Panc1 (cell line): ENCODE measurements around the gene CCDC174. TPM values are rescaled to one million over a fixed set of nuclear protein-coding genes. Genes with fewer than 3 reads are reported as not detected.

Experiments used
- ATAC-seq: fragments of 200-7000 bp; cut with Tn5 transposase; 2 replicates; pipeline ENCODE4 v1.9.1; 2020; ENCODE audit warnings: mild to moderate bottlenecking, moderate library complexity
- BruUV-seq: library from RNA; stranded (reverse); fragments of 400-500 nt; replicated peaks from 2 replicates; lab custom pipeline; 2021; lab: Mats Ljungman, UMichigan
- CTCF ChIA-PET: fragments of 300-600 bp; sonication (Branson Sonifier 250); formaldehyde crosslinking; loops from one replicate; lab custom pipeline; 2022; ENCODE audit warnings: antibody characterized with exemption; lab: Charles Lee
- POLR2A ChIA-PET: fragments of 300-600 bp; sonication (Branson Sonifier 250); formaldehyde crosslinking; loops from one replicate; lab custom pipeline; 2022; ENCODE audit warnings: antibody characterized with exemption; lab: Charles Lee
- DNase-seq: peaks from one replicate; pipeline ENCODE4 v3.0.0-alpha.2; 2010; ENCODE audit warnings: low read depth, low spot score
- H3K27ac ChIP-seq: 2 replicates; pipeline ENCODE4 v1.5.1; 2011; ENCODE audit warnings: mild to moderate bottlenecking, low read length, inconsistent platforms
- H3K27me3 ChIP-seq: fragments of 200-500 bp; sonication (Bioruptor generic); 2 replicates; pipeline ENCODE4 v1.6.0; 2014; ENCODE audit warnings: low read length, inconsistent platforms; ENCODE audit not compliant: control insufficient read depth, insufficient read depth
- H3K36me3 ChIP-seq: fragments of 200-500 bp; sonication (Bioruptor generic); 2 replicates; pipeline ENCODE4 v1.5.1; 2014; ENCODE audit warnings: inconsistent platforms, mild to moderate bottlenecking, low read length, moderate library complexity; ENCODE audit not compliant: control insufficient read depth, insufficient read depth
- H3K4me1 ChIP-seq: 2 replicates; pipeline ENCODE4 v1.5.1; 2011; ENCODE audit warnings: inconsistent platforms, mild to moderate bottlenecking, low read length, moderate library complexity; ENCODE audit not compliant: control insufficient read depth, insufficient read depth
- H3K4me3 ChIP-seq, 2 experiments: 2 replicates each; pipeline ENCODE4 v1.5.1; 2011 to 2012; ENCODE audit warnings: low read depth in 2 of 2, low read length in 2 of 2, mild to moderate bottlenecking in 2 of 2, inconsistent platforms in 1 of 2, moderate library complexity in 1 of 2
- H3K9me3 ChIP-seq: fragments of 200-500 bp; sonication (Bioruptor generic); 2 replicates; pipeline ENCODE4 v1.5.1; 2014; ENCODE audit warnings: low read depth, mild to moderate bottlenecking, inconsistent platforms, low read length, moderate library complexity; ENCODE audit not compliant: control insufficient read depth, insufficient read depth
- CTCF ChIP-seq: fragments of 450-650 bp; IDR thresholded peaks from 2 replicates; pipeline ENCODE4 v1.5.1; 2017; ENCODE audit warnings: mild to moderate bottlenecking
- POLR2AphosphoS5 ChIP-seq: IDR thresholded peaks from 2 replicates; pipeline ENCODE4 v1.6.1; 2012; ENCODE audit warnings: mild to moderate bottlenecking, low read depth, low read length, moderate library complexity
- REST ChIP-seq, 2 experiments: IDR thresholded peaks; 2 replicates each; pipeline ENCODE4 v1.6.1; 2011 to 2012; ENCODE audit warnings: low read depth in 2 of 2, control low read depth in 1 of 2, low read length in 1 of 2, mild to moderate bottlenecking in 1 of 2, moderate library complexity in 1 of 2; ENCODE audit not compliant: insufficient read depth in 1 of 2
- SIN3A ChIP-seq: IDR thresholded peaks from 2 replicates; pipeline ENCODE4 v1.6.1; 2012; ENCODE audit warnings: low read depth, mild to moderate bottlenecking, low read length, moderate library complexity, borderline replicate concordance; ENCODE audit not compliant: insufficient read depth
- TCF7L2 ChIP-seq: IDR thresholded peaks from 2 replicates; pipeline ENCODE4 v1.6.1; 2011; ENCODE audit warnings: mild to moderate bottlenecking, low read depth, low read length, inconsistent platforms
- in situ Hi-C: cut with HindIII; loops from 2 replicates; pipeline ENCODE4 v1.10.0; 2016; ENCODE audit warnings: low sequenced_read_pairs, low pct_unique_long_range_greater_than_20kb
- intact Hi-C: fragments of 100-400 bp; cut with micrococcal nuclease; formaldehyde crosslinking; loops from one replicate; pipeline ENCODE4 v1.10.0; 2022; ENCODE audit not compliant: unreplicated experiment
- total RNA-seq: library from RNA; stranded (reverse); gene quantifications from one replicate; pipeline ENCODE4 v1.2.1, GENCODE V29; 2021; ENCODE audit not compliant: unreplicated experiment

CCDC174 gene
- total RNA-seq, 1 experiment from 2014 or later: 10.6 TPM

DNA sequence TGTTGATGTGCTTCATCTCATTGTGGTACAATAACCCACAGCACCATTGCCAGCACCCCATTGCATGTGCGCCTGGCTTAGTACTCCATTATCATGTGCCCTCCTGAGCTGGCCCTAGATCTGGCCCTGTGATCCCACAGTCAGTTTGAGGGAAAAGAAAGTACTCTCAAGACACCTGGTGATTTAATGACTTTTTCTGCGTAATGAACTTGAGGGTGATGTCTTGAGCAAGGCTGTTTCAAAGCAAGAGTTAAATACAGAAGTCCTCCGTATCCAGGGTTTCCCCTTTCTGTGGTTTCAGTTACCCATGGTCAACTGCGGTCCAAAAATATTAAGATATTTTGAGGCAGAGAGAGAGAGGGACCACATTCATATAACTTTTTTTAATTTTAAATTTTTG is 39.7 kb downstream of the CCDC174 start:
- ATAC-seq: no peak
- H3K9me3 ChIP-seq: no peaks in the 10 kb centered on the region
- no peaks in the 10 kb centered on the region for H3K4me1 ChIP-seq
- POLR2A ChIA-PET: no interaction called here
- CTCF ChIA-PET: no interaction called here
- intact Hi-C loops (no loop called here), in situ Hi-C loops (no loop called here)
- no peaks in the 10 kb centered on the region for H3K27me3 ChIP-seq
- no TSS peak for BruUV-seq
- no peak for DNase-seq
- H3K27ac ChIP-seq: no peak overlapping the region
- H3K4me3 ChIP-seq: no peak overlapping the region
- TF ChIP-seq TCF7L2: no peak
- TF ChIP-seq REST (IDR thresholded peaks at IDR 0.05; ENCODE audit: insufficient read depth in 1 of 2, low read depth in 2 of 2, low read length in 1 of 2): no peak
- TF ChIP-seq CTCF: no peak
- no peak for TF ChIP-seq SIN3A
- TF ChIP-seq POLR2AphosphoS5: no peak
- no peaks in the 10 kb centered on the region for H3K36me3 ChIP-seq

- ChIA-PET POLR2A (no interaction called here), CTCF (no interaction called here)
- Histone ChIP-seq H3K9me3 (no peaks in the 10 kb centered on the region), H3K27ac (no peak overlapping the region), H3K4me3 (no peak overlapping the region), H3K4me1 (no peaks in the 10 kb centered on the region), H3K36me3 (no peaks in the 10 kb centered on the region), H3K27me3 (no peaks in the 10 kb centered on the region)
- no TSS peak for BruUV-seq
- ATAC-seq: no peak
- no peak for DNase-seq
- intact Hi-C loops: no loop called here
- in situ Hi-C loops: no loop called here
- TF ChIP-seq TCF7L2: no peak
- TF ChIP-seq SIN3A: no peak
- TF ChIP-seq CTCF: no peak
Observed at GRCh38 chr3:14691719-14692118, 40.2 kb downstream of the CCDC174 start.
